ENCODE results near the gene RBM39.

DNA sequence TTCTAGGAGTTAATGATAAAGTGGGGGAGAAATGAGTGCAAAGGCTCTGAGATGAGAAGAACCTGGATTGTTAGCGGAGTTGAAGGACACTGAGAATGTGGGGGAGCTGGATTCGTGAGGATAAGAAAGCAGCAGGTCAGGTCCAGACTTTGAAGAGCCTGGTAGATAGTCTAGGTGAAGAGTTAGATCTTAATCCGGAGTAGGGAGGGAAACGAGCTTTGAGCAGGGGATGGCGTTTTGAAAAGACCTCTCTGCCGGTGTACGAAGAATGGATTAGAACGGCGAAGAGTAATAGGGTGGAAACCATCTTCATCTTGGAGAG, 29.3 kb upstream of the RBM39 start:
- TF ChIP-seq, protein P1, sequence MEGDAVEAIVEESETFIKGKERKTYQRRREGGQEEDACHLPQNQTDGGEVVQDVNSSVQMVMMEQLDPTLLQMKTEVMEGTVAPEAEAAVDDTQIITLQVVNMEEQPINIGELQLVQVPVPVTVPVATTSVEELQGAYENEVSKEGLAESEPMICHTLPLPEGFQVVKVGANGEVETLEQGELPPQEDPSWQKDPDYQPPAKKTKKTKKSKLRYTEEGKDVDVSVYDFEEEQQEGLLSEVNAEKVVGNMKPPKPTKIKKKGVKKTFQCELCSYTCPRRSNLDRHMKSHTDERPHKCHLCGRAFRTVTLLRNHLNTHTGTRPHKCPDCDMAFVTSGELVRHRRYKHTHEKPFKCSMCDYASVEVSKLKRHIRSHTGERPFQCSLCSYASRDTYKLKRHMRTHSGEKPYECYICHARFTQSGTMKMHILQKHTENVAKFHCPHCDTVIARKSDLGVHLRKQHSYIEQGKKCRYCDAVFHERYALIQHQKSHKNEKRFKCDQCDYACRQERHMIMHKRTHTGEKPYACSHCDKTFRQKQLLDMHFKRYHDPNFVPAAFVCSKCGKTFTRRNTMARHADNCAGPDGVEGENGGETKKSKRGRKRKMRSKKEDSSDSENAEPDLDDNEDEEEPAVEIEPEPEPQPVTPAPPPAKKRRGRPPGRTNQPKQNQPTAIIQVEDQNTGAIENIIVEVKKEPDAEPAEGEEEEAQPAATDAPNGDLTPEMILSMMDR (IDR thresholded peaks at IDR 0.05 in 2 of 3, conservative IDR thresholded peaks at IDR 0.05 in 1 of 3; ENCODE audit: control insufficient read depth in 2 of 3, extremely low read depth in 1 of 3, insufficient read depth in 1 of 3, low read depth in 3 of 3, low read length in 3 of 3): no peak
- TF ChIP-seq RBBP5 (conservative IDR thresholded peaks at IDR 0.05) (no peak), RAD51 (IDR thresholded peaks at IDR 0.05) (no peak), HDAC6 (IDR thresholded peaks at IDR 0.05; ENCODE audit: unreplicated experiment) (no peak), GABPA (IDR thresholded peaks at IDR 0.05; ENCODE audit: low read depth) (no peak), MYC (IDR thresholded peaks at IDR 0.05; ENCODE audit: insufficient read depth, insufficient read length, insufficient replicate concordance, low read length, severe bottlenecking) (no peak), LARP7 (IDR thresholded peaks at IDR 0.05) (no peak)
- TF ChIP-seq, protein P2, sequence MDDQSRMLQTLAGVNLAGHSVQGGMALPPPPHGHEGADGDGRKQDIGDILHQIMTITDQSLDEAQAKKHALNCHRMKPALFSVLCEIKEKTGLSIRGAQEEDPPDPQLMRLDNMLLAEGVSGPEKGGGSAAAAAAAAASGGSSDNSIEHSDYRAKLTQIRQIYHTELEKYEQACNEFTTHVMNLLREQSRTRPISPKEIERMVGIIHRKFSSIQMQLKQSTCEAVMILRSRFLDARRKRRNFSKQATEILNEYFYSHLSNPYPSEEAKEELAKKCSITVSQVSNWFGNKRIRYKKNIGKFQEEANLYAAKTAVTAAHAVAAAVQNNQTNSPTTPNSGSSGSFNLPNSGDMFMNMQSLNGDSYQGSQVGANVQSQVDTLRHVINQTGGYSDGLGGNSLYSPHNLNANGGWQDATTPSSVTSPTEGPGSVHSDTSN (IDR thresholded peaks at IDR 0.05; ENCODE audit: insufficient replicate concordance, low read depth, low read length): no peak
- TF ChIP-seq, protein P3, sequence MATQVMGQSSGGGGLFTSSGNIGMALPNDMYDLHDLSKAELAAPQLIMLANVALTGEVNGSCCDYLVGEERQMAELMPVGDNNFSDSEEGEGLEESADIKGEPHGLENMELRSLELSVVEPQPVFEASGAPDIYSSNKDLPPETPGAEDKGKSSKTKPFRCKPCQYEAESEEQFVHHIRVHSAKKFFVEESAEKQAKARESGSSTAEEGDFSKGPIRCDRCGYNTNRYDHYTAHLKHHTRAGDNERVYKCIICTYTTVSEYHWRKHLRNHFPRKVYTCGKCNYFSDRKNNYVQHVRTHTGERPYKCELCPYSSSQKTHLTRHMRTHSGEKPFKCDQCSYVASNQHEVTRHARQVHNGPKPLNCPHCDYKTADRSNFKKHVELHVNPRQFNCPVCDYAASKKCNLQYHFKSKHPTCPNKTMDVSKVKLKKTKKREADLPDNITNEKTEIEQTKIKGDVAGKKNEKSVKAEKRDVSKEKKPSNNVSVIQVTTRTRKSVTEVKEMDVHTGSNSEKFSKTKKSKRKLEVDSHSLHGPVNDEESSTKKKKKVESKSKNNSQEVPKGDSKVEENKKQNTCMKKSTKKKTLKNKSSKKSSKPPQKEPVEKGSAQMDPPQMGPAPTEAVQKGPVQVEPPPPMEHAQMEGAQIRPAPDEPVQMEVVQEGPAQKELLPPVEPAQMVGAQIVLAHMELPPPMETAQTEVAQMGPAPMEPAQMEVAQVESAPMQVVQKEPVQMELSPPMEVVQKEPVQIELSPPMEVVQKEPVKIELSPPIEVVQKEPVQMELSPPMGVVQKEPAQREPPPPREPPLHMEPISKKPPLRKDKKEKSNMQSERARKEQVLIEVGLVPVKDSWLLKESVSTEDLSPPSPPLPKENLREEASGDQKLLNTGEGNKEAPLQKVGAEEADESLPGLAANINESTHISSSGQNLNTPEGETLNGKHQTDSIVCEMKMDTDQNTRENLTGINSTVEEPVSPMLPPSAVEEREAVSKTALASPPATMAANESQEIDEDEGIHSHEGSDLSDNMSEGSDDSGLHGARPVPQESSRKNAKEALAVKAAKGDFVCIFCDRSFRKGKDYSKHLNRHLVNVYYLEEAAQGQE (IDR thresholded peaks at IDR 0.05; ENCODE audit: low read depth, low read length): no peak
- TF ChIP-seq, protein P4, sequence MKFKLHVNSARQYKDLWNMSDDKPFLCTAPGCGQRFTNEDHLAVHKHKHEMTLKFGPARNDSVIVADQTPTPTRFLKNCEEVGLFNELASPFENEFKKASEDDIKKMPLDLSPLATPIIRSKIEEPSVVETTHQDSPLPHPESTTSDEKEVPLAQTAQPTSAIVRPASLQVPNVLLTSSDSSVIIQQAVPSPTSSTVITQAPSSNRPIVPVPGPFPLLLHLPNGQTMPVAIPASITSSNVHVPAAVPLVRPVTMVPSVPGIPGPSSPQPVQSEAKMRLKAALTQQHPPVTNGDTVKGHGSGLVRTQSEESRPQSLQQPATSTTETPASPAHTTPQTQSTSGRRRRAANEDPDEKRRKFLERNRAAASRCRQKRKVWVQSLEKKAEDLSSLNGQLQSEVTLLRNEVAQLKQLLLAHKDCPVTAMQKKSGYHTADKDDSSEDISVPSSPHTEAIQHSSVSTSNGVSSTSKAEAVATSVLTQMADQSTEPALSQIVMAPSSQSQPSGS (IDR thresholded peaks at IDR 0.05; ENCODE audit: low read length): no peak

All from GM12878 (cell line).